ENCODE data around the gene OR4F6.

Gene OR4F6

DNA sequence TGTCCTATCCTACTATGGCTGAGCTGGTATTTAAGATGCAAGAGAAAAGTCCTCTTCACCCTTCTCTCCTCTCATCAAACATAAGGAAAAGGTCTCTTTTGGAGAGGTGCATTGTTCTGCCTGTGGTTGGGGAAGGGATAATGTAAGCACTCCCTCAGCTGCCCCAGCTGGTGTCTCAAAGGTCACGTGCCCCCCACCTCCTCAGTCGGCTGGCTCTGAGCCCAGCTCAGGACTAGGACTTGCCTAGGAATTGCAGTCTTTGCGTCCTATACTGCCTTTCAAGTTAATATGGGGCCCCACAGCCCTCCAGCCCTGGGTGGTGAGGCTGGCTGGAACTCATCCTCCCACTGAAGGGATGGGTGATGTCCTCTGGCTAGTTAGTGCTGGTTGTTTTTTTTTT lies 38.3 kb downstream of the OR4F6 start:
- DNase-seq (ENCODE audit: low spot score) (no peak), ATAC-seq (ENCODE audit: low read depth) (no peak)
- no peak for TF ChIP-seq CTCF (IDR thresholded peaks at IDR 0.05; ENCODE audit: poor library complexity, severe bottlenecking)
- no peaks in the 10 kb centered on the region for H3K36me3 ChIP-seq (ENCODE audit: low read depth)
- H3K4me1 ChIP-seq (ENCODE audit: insufficient read depth, poor library complexity, severe bottlenecking) = no peaks in the 10 kb centered on the region
- H3K4me3 ChIP-seq (ENCODE audit: severe bottlenecking) = no peak overlapping the region
- H3K9me3 ChIP-seq (ENCODE audit: severe bottlenecking) = no peaks in the 10 kb centered on the region
- H3K27ac ChIP-seq (ENCODE audit: poor library complexity, severe bottlenecking) = no peak overlapping the region
- H3K27me3 ChIP-seq (ENCODE audit: insufficient read depth, poor library complexity, severe bottlenecking) = peaks cover 58% of the 10 kb centered on the region

- DNase-seq (ENCODE audit: low spot score) = no peak
- Histone ChIP-seq H3K4me1 (ENCODE audit: insufficient read depth, poor library complexity, severe bottlenecking) (no peaks in the 10 kb centered on the region), H3K4me3 (ENCODE audit: severe bottlenecking) (no peak overlapping the region), H3K36me3 (ENCODE audit: low read depth) (no peaks in the 10 kb centered on the region), H3K27ac (ENCODE audit: poor library complexity, severe bottlenecking) (no peak overlapping the region), H3K9me3 (ENCODE audit: severe bottlenecking) (no peaks in the 10 kb centered on the region), H3K27me3 (ENCODE audit: insufficient read depth, poor library complexity, severe bottlenecking) (peaks cover 70% of the 10 kb centered on the region)
- no peak for TF ChIP-seq CTCF (IDR thresholded peaks at IDR 0.05; ENCODE audit: poor library complexity, severe bottlenecking)
- no peak for ATAC-seq (ENCODE audit: low read depth)
These were observed 41.6 kb downstream of the OR4F6 start for GRCh38 chr15:101844916-101845315.

GRCh38 chr15:101852356-101852755 lies 49.0 kb downstream of the OR4F6 start:
- ATAC-seq (ENCODE audit: low read depth) (no peak), DNase-seq (ENCODE audit: low spot score) (no peak)
- no peak overlapping the region for H3K4me3 ChIP-seq (ENCODE audit: severe bottlenecking)
- peaks cover 47% of the 10 kb centered on the region for H3K27me3 ChIP-seq (ENCODE audit: insufficient read depth, poor library complexity, severe bottlenecking)
- no peak overlapping the region for H3K27ac ChIP-seq (ENCODE audit: poor library complexity, severe bottlenecking)
- H3K4me1 ChIP-seq (ENCODE audit: insufficient read depth, poor library complexity, severe bottlenecking) = no peaks in the 10 kb centered on the region
- no peaks in the 10 kb centered on the region for H3K36me3 ChIP-seq (ENCODE audit: low read depth)
- no peaks in the 10 kb centered on the region for H3K9me3 ChIP-seq (ENCODE audit: severe bottlenecking)
- TF ChIP-seq CTCF (IDR thresholded peaks at IDR 0.05; ENCODE audit: poor library complexity, severe bottlenecking) = no peak
